H54 (cell line): Measurements from ENCODE around the gene YIPF5.
A peak's percentile ranks its signal among the peaks of the same experiment; 100 is the strongest.

Source experiments
- DNase-seq: peaks from one replicate; pipeline ENCODE4 v3.0.0; 2011; ENCODE audit warnings: low spot score, mixed read lengths; ENCODE audit not compliant: insufficient read length
- FAIRE-seq: peaks from 3 replicates; lab custom pipeline; 2011; peaks lifted over from hg19 to GRCh38; lab: Jason Lieb, UNC
- POLR2A ChIP-seq: IDR thresholded peaks from 2 replicates; pipeline ENCODE4 v1.6.1; 2011; ENCODE audit warnings: low read depth, mild to moderate bottlenecking, low read length

YIPF5 gene

GRCh38 chr5:144125163-144125726 lies 45.2 kb downstream of the YIPF5 start:
- DNase-seq (no peak), FAIRE-seq (no peak)
- TF ChIP-seq POLR2A, result no peak

- FAIRE-seq (no peak), DNase-seq (no peak)
- no peak for TF ChIP-seq POLR2A
These were observed 47.8 kb downstream of the YIPF5 start for GRCh38 chr5:144122641-144123040.

GRCh38 chr5:144122081-144122480 lies 48.4 kb downstream of the YIPF5 start:
- FAIRE-seq (no peak), DNase-seq (no peak)
- no peak for TF ChIP-seq POLR2A

- no peak for FAIRE-seq
- no peak for TF ChIP-seq POLR2A
- DNase-seq, result no peak
These were observed 48.9 kb downstream of the YIPF5 start for GRCh38 chr5:144121577-144121976.

- DNase-seq, result no peak
- FAIRE-seq, result no peak
- TF ChIP-seq POLR2A, result no peak
These were observed 49.7 kb downstream of the YIPF5 start for GRCh38 chr5:144120661-144121180.

- FAIRE-seq, result peak; percentile 64
- DNase-seq, result no peak
- no peak for TF ChIP-seq POLR2A
These were observed 53.0 kb downstream of the YIPF5 start for GRCh38 chr5:144117412-144117811.

GRCh38 chr5:144114571-144114970 lies 55.9 kb downstream of the YIPF5 start:
- no peak for TF ChIP-seq POLR2A
- DNase-seq (no peak), FAIRE-seq (no peak)
